Testis (tissue), 2 donors: ENCODE measurements around the gene CTSD.

Experiments used
- CTCF ChIP-seq, 3 experiments: fragments of 450-650 bp in 2 of 3; fragments of 200-600 bp in 1 of 3; sonication (generic) in 1 of 3; IDR thresholded peaks; one replicate each; pipeline ENCODE4 v1.5.1; 2016 to 2019; ENCODE audit warnings: antibody characterized with exemption in 3 of 3, mild to moderate bottlenecking in 2 of 3, moderate library complexity in 1 of 3
- POLR2A ChIP-seq: fragments of 450-650 bp; IDR thresholded peaks from one replicate; pipeline ENCODE4 v1.6.1; 2017; ENCODE audit warnings: antibody characterized with exemption, mild to moderate bottlenecking, moderate library complexity

DNA sequence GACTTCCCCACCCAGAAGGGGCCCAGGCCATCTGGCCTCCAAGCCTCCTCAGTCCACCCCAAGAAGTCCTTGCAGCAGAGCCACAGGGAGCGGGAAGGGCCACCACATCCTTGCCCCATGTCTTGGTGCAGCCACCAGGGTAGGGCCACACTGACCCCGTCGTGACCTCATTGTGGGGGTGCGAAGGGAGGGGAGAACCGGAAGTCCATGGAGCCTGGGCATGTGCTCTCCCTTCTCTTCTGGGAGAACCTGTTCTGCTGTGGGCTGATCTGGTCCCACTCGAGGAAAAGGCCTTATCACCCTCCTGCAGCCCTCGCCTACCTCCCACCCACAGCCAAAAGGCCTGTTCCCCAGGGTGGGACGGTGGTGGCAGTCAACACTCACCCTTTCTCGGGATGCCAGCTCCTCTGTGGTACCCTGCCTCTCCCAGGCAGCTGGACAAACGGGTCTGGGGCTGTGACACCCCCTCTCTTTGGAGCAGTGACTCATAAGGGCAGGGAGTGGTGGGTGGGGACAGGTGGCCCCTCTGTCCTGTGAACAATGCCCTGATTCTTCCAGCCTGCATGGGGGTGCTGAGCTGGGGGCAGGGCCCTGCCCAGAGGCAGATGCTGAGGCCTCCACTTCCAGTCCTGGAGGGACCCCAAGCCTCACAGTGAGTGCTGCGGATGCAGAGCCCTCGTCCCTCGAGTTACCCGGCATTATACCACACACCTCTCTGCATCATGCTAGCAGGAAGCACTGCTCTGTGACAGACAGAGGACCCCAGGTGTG, 14.6 kb upstream of the CTSD start:
- no peak for TF ChIP-seq CTCF (IDR thresholded peaks at IDR 0.05)
- no peak for TF ChIP-seq POLR2A
